Astrocyte (in vitro differentiated cells and primary cell): ENCODE measurements around the gene ARFIP1. TPM values are rescaled to one million over a fixed set of nuclear protein-coding genes. Genes with fewer than 3 reads are reported as not detected.

Source experiments
- DNase-seq: peaks from one replicate; pipeline ENCODE4 v3.0.0-alpha.2; 2010; ENCODE audit warnings: low read depth
- FAIRE-seq: peaks from 2 replicates; lab custom pipeline; 2011; peaks lifted over from hg19 to GRCh38; lab: Jason Lieb, UNC
- H2AFZ ChIP-seq: 2 replicates; pipeline ENCODE4 v1.6.0; 2012; ENCODE audit warnings: low read depth, low read length, inconsistent platforms
- H3K27ac ChIP-seq: 2 replicates; pipeline ENCODE4 v1.5.1; 2011; ENCODE audit warnings: low read depth, low read length, inconsistent platforms
- H3K27me3 ChIP-seq: 2 replicates; pipeline ENCODE4 v1.6.0; 2011; ENCODE audit warnings: low read length, inconsistent platforms; ENCODE audit not compliant: insufficient read depth
- H3K36me3 ChIP-seq: 2 replicates; pipeline ENCODE4 v1.5.1; 2011; ENCODE audit warnings: low read length, inconsistent platforms; ENCODE audit not compliant: insufficient read depth
- H3K4me1 ChIP-seq: 2 replicates; pipeline ENCODE4 v1.5.1; 2011; ENCODE audit warnings: low read length, inconsistent platforms; ENCODE audit not compliant: insufficient read depth
- H3K4me2 ChIP-seq: 2 replicates; pipeline ENCODE4 v1.6.0; 2012; ENCODE audit warnings: low read length, inconsistent platforms
- H3K4me3 ChIP-seq: 2 replicates; pipeline ENCODE4 v1.5.1; 2011; ENCODE audit warnings: low read depth, mild to moderate bottlenecking, low read length, inconsistent platforms; ENCODE audit not compliant: insufficient read depth
- H3K79me2 ChIP-seq: 2 replicates; pipeline ENCODE4 v1.6.0; 2012; ENCODE audit warnings: mild to moderate bottlenecking, low read length, inconsistent platforms; ENCODE audit not compliant: insufficient read depth
- H3K9ac ChIP-seq: 2 replicates; pipeline ENCODE4 v1.6.0; 2012; ENCODE audit warnings: mild to moderate bottlenecking, low read length, inconsistent platforms
- H3K9me3 ChIP-seq: 2 replicates; pipeline ENCODE4 v1.5.1; 2012; ENCODE audit warnings: low read depth, mild to moderate bottlenecking, low read length, inconsistent platforms; ENCODE audit not compliant: insufficient read depth
- H4K20me1 ChIP-seq: 2 replicates; pipeline ENCODE4 v1.6.0; 2012; ENCODE audit warnings: low read length, inconsistent platforms; ENCODE audit not compliant: insufficient read depth
- H3K27ac Mint-ChIP-seq: one replicate; pipeline ENCODE4 v1.8.0; 2021; ENCODE audit warnings: mild to moderate bottlenecking, mixed read lengths; ENCODE audit not compliant: unreplicated experiment
- H3K27me3 Mint-ChIP-seq: one replicate; pipeline ENCODE4 v1.8.0; 2021; ENCODE audit warnings: low read depth, mixed read lengths; ENCODE audit not compliant: unreplicated experiment
- H3K36me3 Mint-ChIP-seq: one replicate; pipeline ENCODE4 v1.8.0; 2021; ENCODE audit warnings: low read depth, mixed read lengths; ENCODE audit not compliant: unreplicated experiment
- H3K4me1 Mint-ChIP-seq: one replicate; pipeline ENCODE4 v1.8.0; 2021; ENCODE audit warnings: low read depth, mixed read lengths; ENCODE audit not compliant: unreplicated experiment
- H3K4me3 Mint-ChIP-seq: one replicate; pipeline ENCODE4 v1.8.0; 2021; ENCODE audit warnings: mild to moderate bottlenecking, moderate library complexity, mixed read lengths; ENCODE audit not compliant: unreplicated experiment
- H3K9me3 Mint-ChIP-seq: one replicate; pipeline ENCODE4 v1.8.0; 2021; ENCODE audit warnings: mild to moderate bottlenecking, mixed read lengths; ENCODE audit not compliant: unreplicated experiment
- EZH2 ChIP-seq: IDR thresholded peaks from 2 replicates; pipeline ENCODE4 v1.6.1; 2012; ENCODE audit warnings: mild to moderate bottlenecking, low read length, inconsistent platforms; ENCODE audit not compliant: insufficient read depth
- total RNA-seq: library from RNA; stranded (reverse); gene quantifications from 2 replicates; pipeline ENCODE4 v1.2.1, GENCODE V29; 2021
- TF ChIP-seq, protein P1 (sequence below): IDR thresholded peaks from 2 replicates; pipeline ENCODE4 v1.5.1; 2011; ENCODE audit warnings: low read depth, mild to moderate bottlenecking, inconsistent platforms, low read length, moderate library complexity; ENCODE audit not compliant: insufficient read depth

ARFIP1 gene
- total RNA-seq, 1 donor from 2014 or later, result 30.7 TPM

DNA sequence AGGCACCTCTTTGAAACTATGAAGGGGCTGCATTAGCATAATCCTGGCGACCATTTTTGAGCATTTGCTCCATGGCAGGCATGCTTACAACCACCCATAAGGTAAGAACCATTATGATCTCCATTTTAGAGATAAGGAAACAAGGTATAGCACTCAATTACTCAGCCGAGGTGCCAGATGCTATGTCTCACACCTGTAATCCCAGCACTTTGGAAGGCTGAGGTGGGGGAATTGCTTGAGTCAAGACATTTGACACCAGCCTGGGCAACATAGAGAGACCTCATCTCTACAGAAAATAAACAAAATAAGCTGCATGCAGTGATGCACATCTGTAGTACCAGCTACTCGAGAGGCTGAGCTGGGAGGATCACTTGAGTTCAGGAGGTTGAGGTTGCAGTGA, 43.8 kb upstream of the ARFIP1 start:
- Mint-ChIP-seq H3K4me3 (no peak overlapping the region), H3K36me3 (no peaks in the 10 kb centered on the region), H3K27ac (no peak overlapping the region), H3K9me3 (no peaks in the 10 kb centered on the region), H3K4me1 (no peaks in the 10 kb centered on the region), H3K27me3 (peaks cover 2% of the 10 kb centered on the region)
- TF ChIP-seq, protein P1, sequence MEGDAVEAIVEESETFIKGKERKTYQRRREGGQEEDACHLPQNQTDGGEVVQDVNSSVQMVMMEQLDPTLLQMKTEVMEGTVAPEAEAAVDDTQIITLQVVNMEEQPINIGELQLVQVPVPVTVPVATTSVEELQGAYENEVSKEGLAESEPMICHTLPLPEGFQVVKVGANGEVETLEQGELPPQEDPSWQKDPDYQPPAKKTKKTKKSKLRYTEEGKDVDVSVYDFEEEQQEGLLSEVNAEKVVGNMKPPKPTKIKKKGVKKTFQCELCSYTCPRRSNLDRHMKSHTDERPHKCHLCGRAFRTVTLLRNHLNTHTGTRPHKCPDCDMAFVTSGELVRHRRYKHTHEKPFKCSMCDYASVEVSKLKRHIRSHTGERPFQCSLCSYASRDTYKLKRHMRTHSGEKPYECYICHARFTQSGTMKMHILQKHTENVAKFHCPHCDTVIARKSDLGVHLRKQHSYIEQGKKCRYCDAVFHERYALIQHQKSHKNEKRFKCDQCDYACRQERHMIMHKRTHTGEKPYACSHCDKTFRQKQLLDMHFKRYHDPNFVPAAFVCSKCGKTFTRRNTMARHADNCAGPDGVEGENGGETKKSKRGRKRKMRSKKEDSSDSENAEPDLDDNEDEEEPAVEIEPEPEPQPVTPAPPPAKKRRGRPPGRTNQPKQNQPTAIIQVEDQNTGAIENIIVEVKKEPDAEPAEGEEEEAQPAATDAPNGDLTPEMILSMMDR, result no peak
- no peak for TF ChIP-seq EZH2
- H3K27me3 ChIP-seq, result peaks cover 5% of the 10 kb centered on the region
- no peak for DNase-seq
- H3K4me1 ChIP-seq, result no peaks in the 10 kb centered on the region
- no peaks in the 10 kb centered on the region for H3K9me3 ChIP-seq
- no peak overlapping the region for H3K27ac ChIP-seq
- no peaks in the 10 kb centered on the region for H3K36me3 ChIP-seq
- no peak overlapping the region for H2AFZ ChIP-seq
- H3K4me2 ChIP-seq, result no peak overlapping the region
- no peak overlapping the region for H3K9ac ChIP-seq
- H4K20me1 ChIP-seq, result no peaks in the 10 kb centered on the region
- FAIRE-seq, result no peak
- no peak overlapping the region for H3K4me3 ChIP-seq
- H3K79me2 ChIP-seq, result no peaks in the 10 kb centered on the region

DNA sequence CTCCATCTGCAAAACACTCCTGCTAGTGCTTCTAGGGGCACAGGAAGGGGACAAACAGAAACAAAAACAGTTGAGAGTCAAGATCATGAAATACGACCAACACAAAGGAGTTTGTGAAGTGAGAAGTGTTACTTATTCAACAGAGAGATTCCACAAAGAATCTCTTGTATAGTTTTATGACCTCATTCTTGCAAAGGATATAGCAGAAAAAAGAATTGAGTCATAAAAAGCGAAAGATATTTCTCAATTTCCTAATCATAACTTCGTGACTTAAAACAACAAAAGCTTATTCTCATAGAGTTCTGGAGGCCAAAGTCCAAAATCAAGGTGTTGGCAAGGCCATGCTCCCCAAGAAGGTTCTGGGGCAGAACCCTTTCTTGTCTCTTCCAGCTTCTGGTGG, 40.9 kb upstream of the ARFIP1 start:
- Histone ChIP-seq H3K27ac (no peak overlapping the region), H4K20me1 (no peaks in the 10 kb centered on the region), H3K9me3 (no peaks in the 10 kb centered on the region), H3K9ac (no peak overlapping the region), H3K36me3 (no peaks in the 10 kb centered on the region), H3K27me3 (peaks cover 4% of the 10 kb centered on the region), H3K4me2 (no peak overlapping the region), H2AFZ (no peak overlapping the region), H3K4me1 (no peaks in the 10 kb centered on the region), H3K79me2 (no peaks in the 10 kb centered on the region), H3K4me3 (no peak overlapping the region)
- DNase-seq (no peak), FAIRE-seq (no peak)
- Mint-ChIP-seq H3K4me1 (no peaks in the 10 kb centered on the region), H3K36me3 (no peaks in the 10 kb centered on the region), H3K9me3 (no peaks in the 10 kb centered on the region), H3K27me3 (peaks cover 2% of the 10 kb centered on the region), H3K27ac (no peak overlapping the region), H3K4me3 (no peak overlapping the region)
- TF ChIP-seq EZH2, result no peak
- TF ChIP-seq, protein P1, result no peak

DNA sequence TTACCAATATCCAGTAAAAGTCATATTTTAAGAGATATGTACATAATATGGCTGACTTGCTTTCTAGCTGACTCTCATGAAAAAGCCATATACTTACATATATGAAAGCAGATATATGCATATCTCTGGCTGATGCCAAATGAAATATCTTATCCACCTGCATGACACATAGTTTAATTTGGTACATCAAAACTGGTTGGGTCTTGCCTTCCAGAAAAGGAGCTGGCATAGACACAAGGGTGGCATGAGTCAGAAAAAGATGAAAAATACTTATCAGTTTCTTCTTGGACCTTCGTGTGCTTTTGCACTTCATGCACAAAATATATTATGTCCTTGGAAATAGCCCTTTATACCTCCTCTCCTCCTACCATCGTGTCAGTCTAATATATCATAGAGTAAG, 32.3 kb upstream of the ARFIP1 start:
- DNase-seq, result no peak
- H3K27ac ChIP-seq, result no peak overlapping the region
- no peak overlapping the region for H3K4me2 ChIP-seq
- no peak for TF ChIP-seq EZH2
- TF ChIP-seq, protein P1, result no peak
- peaks cover 3% of the 10 kb centered on the region for H3K9me3 Mint-ChIP-seq
- no peaks in the 10 kb centered on the region for H4K20me1 ChIP-seq
- H3K4me1 Mint-ChIP-seq, result no peaks in the 10 kb centered on the region
- H3K27me3 ChIP-seq, result no peaks in the 10 kb centered on the region
- no peak overlapping the region for H3K27ac Mint-ChIP-seq
- H3K4me1 ChIP-seq, result no peaks in the 10 kb centered on the region
- no peak overlapping the region for H2AFZ ChIP-seq
- H3K4me3 Mint-ChIP-seq, result no peak overlapping the region
- no peaks in the 10 kb centered on the region for H3K36me3 Mint-ChIP-seq
- no peaks in the 10 kb centered on the region for H3K9me3 ChIP-seq
- no peaks in the 10 kb centered on the region for H3K36me3 ChIP-seq
- H3K9ac ChIP-seq, result no peak overlapping the region
- H3K27me3 Mint-ChIP-seq, result peaks cover 5% of the 10 kb centered on the region
- no peaks in the 10 kb centered on the region for H3K79me2 ChIP-seq
- FAIRE-seq, result no peak
- no peak overlapping the region for H3K4me3 ChIP-seq
